Right ventricle myocardium superior (tissue), 1 donor: ENCODE measurements around the gene ZDHHC12. TPM values are rescaled to one million over a fixed set of nuclear protein-coding genes. Genes with fewer than 3 reads are reported as not detected.

Source experiments
- ATAC-seq: fragments of 200-7000 bp; cut with Tn5 transposase; one replicate; pipeline ENCODE4 v1.9.1; 2020; ENCODE audit warnings: mild to moderate bottlenecking; ENCODE audit not compliant: poor library complexity
- DNase-seq: peaks from one replicate; pipeline ENCODE4 v3.0.0-alpha.2; 2020
- intact Hi-C: fragments of 100-400 bp; cut with DNase I; formaldehyde crosslinking; loops from one replicate; pipeline ENCODE4 v1.11.2; 2022
- total RNA-seq: library from RNA; stranded (reverse); fragmentation: NEBNext Ultra II Directional; extraction: Animal tissue kit (Norgen Biotek cat#: 25700); gene quantifications from one replicate; pipeline ENCODE4 v1.2.1, GENCODE V29; 2021
- donor health status: DM: no; HTN: yes; CAD: no; lungs with severe emphysema.

ZDHHC12 gene
- total RNA-seq, 1 donor from 2014 or later, result 5.4 TPM

- ATAC-seq, result no peak
- no peak for DNase-seq
- intact Hi-C loops, result no loop called here
These were observed 8.6 kb upstream of the ZDHHC12 start for GRCh38 chr9:128732576-128732975.

GRCh38 chr9:128731691-128732090 is 7.8 kb upstream of the ZDHHC12 start:
- ATAC-seq, result no peak
- intact Hi-C loops, result no loop called here
- no peak for DNase-seq

GRCh38 chr9:128731093-128731492 is 7.2 kb upstream of the ZDHHC12 start:
- intact Hi-C loops, result no loop called here
- ATAC-seq (no peak), DNase-seq (no peak)

- ATAC-seq, result no peak
- intact Hi-C loops, result no loop called here
These were observed 6.0 kb upstream of the ZDHHC12 start for GRCh38 chr9:128729766-128730517.

GRCh38 chr9:128729302-128729701 is 5.4 kb upstream of the ZDHHC12 start:
- ATAC-seq, result no peak
- intact Hi-C loops, result no loop called here
- DNase-seq, result no peak

More at GRCh38 chr9:128729766-128730517, 6.0 kb upstream of the ZDHHC12 start:
- no peak for DNase-seq

- no peak for DNase-seq
- intact Hi-C loops, result no loop called here
These were observed 4.4 kb upstream of the ZDHHC12 start for GRCh38 chr9:128728298-128728697.

GRCh38 chr9:128727640-128728248 is 3.8 kb upstream of the ZDHHC12 start:
- DNase-seq (no peak), ATAC-seq (no peak)
- intact Hi-C loops, result no loop called here

More at GRCh38 chr9:128728298-128728697, 4.4 kb upstream of the ZDHHC12 start:
- no peak for ATAC-seq

- intact Hi-C loops, result no loop called here
- ATAC-seq (peak; percentile 54), DNase-seq (peak; percentile 83)
These were observed 851 bp upstream of the ZDHHC12 start for GRCh38 chr9:128724744-128725211.

GRCh38 chr9:128723352-128723865 is 518 bp downstream of the ZDHHC12 start:
- intact Hi-C loops, result no loop called here
- ATAC-seq, result no peak

GRCh38 chr9:128722380-128723351 is 1.3 kb downstream of the ZDHHC12 start:
- intact Hi-C loops, result no loop called here
- ATAC-seq (no peak), DNase-seq (no peak)

More at GRCh38 chr9:128723352-128723865, 518 bp downstream of the ZDHHC12 start:
- no peak for DNase-seq

- DNase-seq, result no peak
These were observed 2.4 kb downstream of the ZDHHC12 start for GRCh38 chr9:128721487-128722010.

GRCh38 chr9:128720841-128721486 is 3.0 kb downstream of the ZDHHC12 start:
- intact Hi-C loops, result no loop called here
- no peak for DNase-seq
- no peak for ATAC-seq

More at GRCh38 chr9:128721487-128722010, 2.4 kb downstream of the ZDHHC12 start:
- intact Hi-C loops, result no loop called here
- no peak for ATAC-seq

- intact Hi-C loops, result no loop called here
- DNase-seq, result no peak
- ATAC-seq, result no peak
These were observed 3.9 kb downstream of the ZDHHC12 start for GRCh38 chr9:128719919-128720605.

GRCh38 chr9:128718475-128718874 is 5.5 kb downstream of the ZDHHC12 start:
- DNase-seq (no peak), ATAC-seq (no peak)
- intact Hi-C loops, result no loop called here

- DNase-seq (peak; percentile 25), ATAC-seq (no peak)
- intact Hi-C loops, result no loop called here
These were observed 5.9 kb downstream of the ZDHHC12 start for GRCh38 chr9:128718047-128718446.

- intact Hi-C loops, result no loop called here
- DNase-seq (peak; percentile 40), ATAC-seq (no peak)
These were observed 7.2 kb downstream of the ZDHHC12 start for GRCh38 chr9:128716581-128717254.

- DNase-seq (peak; percentile 14), ATAC-seq (no peak)
- intact Hi-C loops, result no loop called here
These were observed 8.5 kb downstream of the ZDHHC12 start for GRCh38 chr9:128715436-128715750.
